Activated B cell treated with CpG ODN at 0.5 μM for 24 hours (primary cell): ENCODE data around the gene CABLES1. TPM values are rescaled to one million over a fixed set of nuclear protein-coding genes. Genes with fewer than 3 reads are reported as not detected.
"Not testable (repeated sequence)": the region's sequence is repeated elsewhere in the genome, so short reads cannot be mapped to it uniquely, and the experiment has no call there.

ENCODE experiments used
- ATAC-seq: fragments of 200-7000 bp; cut with Tn5 transposase; one replicate; pipeline ENCODE4 v1.10.0; 2021; ENCODE audit warnings: low read depth, mild to moderate bottlenecking, moderate library complexity
- CTCF ChIA-PET: fragments of 350-600 bp; sonication (Branson Sonifier 250); formaldehyde crosslinking; loops from one replicate; lab custom pipeline; 2021; ENCODE audit warnings: antibody characterized with exemption; lab: Charles Lee
- POLR2A ChIA-PET: fragments of 350-600 bp; sonication (Branson Sonifier 250); formaldehyde crosslinking; loops from one replicate; lab custom pipeline; 2021; ENCODE audit warnings: antibody characterized with exemption; lab: Charles Lee
- DNase-seq: peaks from one replicate; pipeline ENCODE4 v3.0.0; 2022
- H3K27ac Mint-ChIP-seq: one replicate; pipeline ENCODE4 v1.8.0; 2020; ENCODE audit warnings: mixed read lengths
- H3K27me3 Mint-ChIP-seq: one replicate; pipeline ENCODE4 v1.8.0; 2021; ENCODE audit warnings: mixed read lengths
- H3K36me3 Mint-ChIP-seq: one replicate; pipeline ENCODE4 v1.8.0; 2021; ENCODE audit warnings: low read depth, mixed read lengths
- H3K4me1 Mint-ChIP-seq: one replicate; pipeline ENCODE4 v1.8.0; 2021; ENCODE audit warnings: mixed read lengths
- H3K4me3 Mint-ChIP-seq: one replicate; pipeline ENCODE4 v1.8.0; 2020; ENCODE audit warnings: mild to moderate bottlenecking, mixed read lengths
- H3K9me3 Mint-ChIP-seq: one replicate; pipeline ENCODE4 v1.8.0; 2020; ENCODE audit warnings: mixed read lengths
- CTCF ChIP-seq: fragments of 200-600 bp; IDR thresholded peaks from one replicate; pipeline ENCODE4 v1.8.0; 2022; ENCODE audit warnings: antibody characterized with exemption, mild to moderate bottlenecking
- intact Hi-C: fragments of 100-400 bp; cut with micrococcal nuclease; formaldehyde crosslinking; loops from one replicate; pipeline ENCODE4 v1.15.1; 2024
- total RNA-seq: library from RNA; stranded (reverse); gene quantifications from 2 replicates; pipeline ENCODE4 v1.2.3, GENCODE V29; 2022

The CABLES1 gene
- total RNA-seq, 1 donor from 2014 or later: 32.3 TPM

GRCh38 chr18:23267447-23267776 lies 132.1 kb downstream of the CABLES1 start:
- intact Hi-C loops: loop anchor here (5.0 kb wide), 1 partner anchor 55 kb away; no protein-coding TSS in a partner anchor
- H3K4me3 Mint-ChIP-seq: no peak overlapping the region

GRCh38 chr18:23268641-23269040 lies 133.4 kb downstream of the CABLES1 start:
- H3K27ac Mint-ChIP-seq: no peak overlapping the region
- no peak for TF ChIP-seq CTCF
- no peak overlapping the region for H3K4me3 Mint-ChIP-seq
- DNase-seq (no peak), ATAC-seq (no peak)
- intact Hi-C loops: loop anchor here (5.0 kb wide), 1 partner anchor 54 kb away; no protein-coding TSS in a partner anchor
- peaks cover 14% of the 10 kb centered on the region for H3K36me3 Mint-ChIP-seq
- no peaks in the 10 kb centered on the region for H3K27me3 Mint-ChIP-seq
- H3K4me1 Mint-ChIP-seq: peaks cover 43% of the 10 kb centered on the region
- POLR2A ChIA-PET: interaction anchor here (1.1 to 1.9 kb wide), 5 partner anchors 12 to 135 kb away, joined by 3 to 9 read pairs (median 4); no protein-coding TSS in a partner anchor
- H3K9me3 Mint-ChIP-seq: peaks cover 18% of the 10 kb centered on the region
- CTCF ChIA-PET: interaction anchor here (0.6 to 0.9 kb wide), 4 partner anchors 90 to 154 kb away, joined by 3 read pairs; no protein-coding TSS in a partner anchor

More at GRCh38 chr18:23267447-23267776, 132.1 kb downstream of the CABLES1 start:
- peaks cover 14% of the 10 kb centered on the region for H3K36me3 Mint-ChIP-seq
- peaks cover 40% of the 10 kb centered on the region for H3K4me1 Mint-ChIP-seq
- peak overlapping the region; percentile 0 for H3K27ac Mint-ChIP-seq
- peaks cover 18% of the 10 kb centered on the region for H3K9me3 Mint-ChIP-seq
- no peak for DNase-seq
- CTCF ChIA-PET: interaction anchor here (1.5 kb wide), 1 partner anchor 136 kb away, joined by 7 read pairs; no protein-coding TSS in a partner anchor
- no peak for TF ChIP-seq CTCF
- no peaks in the 10 kb centered on the region for H3K27me3 Mint-ChIP-seq
- POLR2A ChIA-PET: interaction anchor here (0.9 to 2.1 kb wide), 5 partner anchors 29 to 133 kb away, joined by 3 to 6 read pairs (median 4); no protein-coding TSS in a partner anchor
- ATAC-seq: no peak

- H3K27me3 Mint-ChIP-seq, H3K4me3 Mint-ChIP-seq, DNase-seq: not testable (repeated sequence)
- ChIA-PET POLR2A (interaction anchor here (1.1 to 1.9 kb wide), 5 partner anchors 12 to 135 kb away, joined by 3 to 9 read pairs (median 4); no protein-coding TSS in a partner anchor), CTCF (interaction anchor here (0.6 to 0.9 kb wide), 4 partner anchors 89 to 154 kb away, joined by 3 read pairs; no protein-coding TSS in a partner anchor)
- intact Hi-C loops: loop anchor here (5.0 kb wide), 1 partner anchor 53 kb away; no protein-coding TSS in a partner anchor
- H3K27ac Mint-ChIP-seq: peak overlapping the region; percentile 46
- peaks cover 43% of the 10 kb centered on the region for H3K4me1 Mint-ChIP-seq
- peaks cover 18% of the 10 kb centered on the region for H3K9me3 Mint-ChIP-seq
- H3K36me3 Mint-ChIP-seq: peaks cover 14% of the 10 kb centered on the region
- peak; percentile 29 for ATAC-seq
Measured at GRCh38 chr18:23269068-23269467, 133.8 kb downstream of the CABLES1 start.

- Mint-ChIP-seq H3K36me3 (peaks cover 14% of the 10 kb centered on the region), H3K4me1 (peaks cover 43% of the 10 kb centered on the region), H3K27me3 (no peaks in the 10 kb centered on the region), H3K27ac (no peak overlapping the region), H3K9me3 (peaks cover 18% of the 10 kb centered on the region), H3K4me3 (no peak overlapping the region)
- DNase-seq (no peak), ATAC-seq (no peak)
- intact Hi-C loops: loop anchor here (5.0 kb wide), 1 partner anchor 52 kb away; no protein-coding TSS in a partner anchor
- POLR2A ChIA-PET: interaction anchor here (1.8 to 1.9 kb wide), 2 partner anchors 9 to 42 kb away, joined by 4 to 6 read pairs; no protein-coding TSS in a partner anchor
- CTCF ChIA-PET: no interaction called here
- TF ChIP-seq CTCF: no peak
Measured at GRCh38 chr18:23269928-23270327, 134.6 kb downstream of the CABLES1 start.

GRCh38 chr18:23270986-23271680 lies 135.8 kb downstream of the CABLES1 start:
- intact Hi-C loops: no loop called here
- Mint-ChIP-seq H3K27ac (peak overlapping the region; percentile 71), H3K27me3 (no peaks in the 10 kb centered on the region), H3K9me3 (peaks cover 18% of the 10 kb centered on the region), H3K36me3 (peaks cover 14% of the 10 kb centered on the region), H3K4me3 (no peak overlapping the region), H3K4me1 (peaks cover 43% of the 10 kb centered on the region)
- POLR2A ChIA-PET: interaction anchor here (1.8 kb wide), 1 partner anchor 10 kb away, joined by 4 read pairs; no protein-coding TSS in a partner anchor
- ATAC-seq (peak; percentile 59), DNase-seq (no peak)
- CTCF ChIA-PET: interaction anchor here (1.2 kb wide), 1 partner anchor 88 kb away, joined by 3 read pairs; no protein-coding TSS in a partner anchor
- TF ChIP-seq CTCF: no peak
